ENCODE data around the gene XPR1.

- TF ChIP-seq, protein P1, sequence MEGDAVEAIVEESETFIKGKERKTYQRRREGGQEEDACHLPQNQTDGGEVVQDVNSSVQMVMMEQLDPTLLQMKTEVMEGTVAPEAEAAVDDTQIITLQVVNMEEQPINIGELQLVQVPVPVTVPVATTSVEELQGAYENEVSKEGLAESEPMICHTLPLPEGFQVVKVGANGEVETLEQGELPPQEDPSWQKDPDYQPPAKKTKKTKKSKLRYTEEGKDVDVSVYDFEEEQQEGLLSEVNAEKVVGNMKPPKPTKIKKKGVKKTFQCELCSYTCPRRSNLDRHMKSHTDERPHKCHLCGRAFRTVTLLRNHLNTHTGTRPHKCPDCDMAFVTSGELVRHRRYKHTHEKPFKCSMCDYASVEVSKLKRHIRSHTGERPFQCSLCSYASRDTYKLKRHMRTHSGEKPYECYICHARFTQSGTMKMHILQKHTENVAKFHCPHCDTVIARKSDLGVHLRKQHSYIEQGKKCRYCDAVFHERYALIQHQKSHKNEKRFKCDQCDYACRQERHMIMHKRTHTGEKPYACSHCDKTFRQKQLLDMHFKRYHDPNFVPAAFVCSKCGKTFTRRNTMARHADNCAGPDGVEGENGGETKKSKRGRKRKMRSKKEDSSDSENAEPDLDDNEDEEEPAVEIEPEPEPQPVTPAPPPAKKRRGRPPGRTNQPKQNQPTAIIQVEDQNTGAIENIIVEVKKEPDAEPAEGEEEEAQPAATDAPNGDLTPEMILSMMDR (IDR thresholded peaks at IDR 0.05) = no peak
- TF ChIP-seq EZH2 (IDR thresholded peaks at IDR 0.05; ENCODE audit: borderline replicate concordance, insufficient read depth, low read depth, low read length, poor library complexity, severe bottlenecking) = no peak
These were observed 252.9 kb downstream of the XPR1 start for GRCh38 chr1:180884588-180885300.

Measured in B cell (primary cell).